ENCODE data around the gene DAD1.

GRCh38 chr14:22539831-22540230, 49.2 kb downstream of the DAD1 start:
- TF ChIP-seq CTCF (optimal IDR thresholded peaks at IDR 0.05 in 1 of 3, IDR thresholded peaks at IDR 0.05 in 1 of 3, conservative IDR thresholded peaks at IDR 0.05 in 1 of 3; ENCODE audit: extremely low read depth in 1 of 3, insufficient read depth in 2 of 3, low read length in 3 of 3) = no peak
- no peak for TF ChIP-seq EZH2 (IDR thresholded peaks at IDR 0.05; ENCODE audit: low read length)

Data from keratinocyte (primary cell).